B cell (primary cell): Measurements from ENCODE around the gene NT5C. TPM values are rescaled to one million over a fixed set of nuclear protein-coding genes. Genes with fewer than 3 reads are reported as not detected.
"Not testable (repeated sequence)": the region's sequence is repeated elsewhere in the genome, so short reads cannot be mapped to it uniquely, and the experiment has no call there.

Experiments
- ATAC-seq: fragments of 200-7000 bp; cut with Tn5 transposase; one replicate; pipeline ENCODE4 v1.10.0; 2021; ENCODE audit warnings: low read depth, mild to moderate bottlenecking, moderate number of reproducible peaks, moderate library complexity
- CTCF ChIA-PET: fragments of 350-600 bp; sonication (Branson Sonifier 250); formaldehyde crosslinking; loops from one replicate; lab custom pipeline; 2021; ENCODE audit warnings: antibody characterized with exemption, inconsistent platforms; lab: Charles Lee
- POLR2A ChIA-PET: fragments of 350-600 bp; sonication (Branson Sonifier 250); formaldehyde crosslinking; loops from one replicate; lab custom pipeline; 2021; ENCODE audit warnings: antibody characterized with exemption; lab: Charles Lee
- DNase-seq: peaks from one replicate; pipeline ENCODE4 v3.0.0; 2013
- H2AFZ ChIP-seq: 2 replicates; pipeline ENCODE4 v1.6.1; 2012; ENCODE audit warnings: mild to moderate bottlenecking, low read depth, low read length; ENCODE audit not compliant: insufficient read depth, poor library complexity, severe bottlenecking
- H3K27ac ChIP-seq, 2 donors: 1 replicate in 1 of 2; 2 replicates in 1 of 2; pipeline ENCODE4 v1.5.1; 2012 to 2013; ENCODE audit warnings: low read length in 2 of 2, mild to moderate bottlenecking in 2 of 2, moderate library complexity in 1 of 2
- H3K27me3 ChIP-seq, 4 experiments: fragments of 200-600 bp in 1 of 4; sonication (generic) in 1 of 4; replicated peaks in 1 of 4; 1 replicate in 2 of 4; 2 replicates in 2 of 4; pipeline versions ENCODE4 v1.6.1 to v1.7.0; 2013 to 2016; ENCODE audit warnings: low read length in 3 of 4, mild to moderate bottlenecking in 2 of 4, mixed read lengths in 1 of 4, moderate library complexity in 1 of 4; ENCODE audit not compliant: insufficient read depth in 4 of 4, control insufficient read depth in 3 of 4; ENCODE audit errors: control extremely low read depth in 1 of 4
- H3K36me3 ChIP-seq, 2 experiments: replicated peaks in 1 of 2; 1 replicate in 1 of 2; 2 replicates in 1 of 2; pipeline versions ENCODE4 v1.6.1 to v1.7.1; 2013; ENCODE audit warnings: low read length in 1 of 2; ENCODE audit not compliant: insufficient read depth in 2 of 2, control insufficient read depth in 1 of 2; ENCODE audit errors: control extremely low read depth in 1 of 2, extremely low read depth in 1 of 2
- H3K4me1 ChIP-seq, 2 donors: fragments of 200-600 bp in 1 of 2; sonication (generic) in 1 of 2; 1 replicate in 1 of 2; 2 replicates in 1 of 2; pipeline versions ENCODE4 v1.5.1 to v1.6.1; 2013 to 2017; ENCODE audit warnings: low read length in 2 of 2; ENCODE audit not compliant: control insufficient read depth in 2 of 2, insufficient read depth in 2 of 2
- H3K4me2 ChIP-seq: replicated peaks from 2 replicates; pipeline ENCODE3; 2012; ENCODE audit warnings: mild to moderate bottlenecking, low read depth, low read length; ENCODE audit not compliant: poor library complexity, severe bottlenecking
- H3K4me3 ChIP-seq, 5 experiments: fragments of 200-600 bp in 1 of 5; sonication (generic) in 1 of 5; 1 replicate in 3 of 5; 2 replicates in 2 of 5; pipeline versions ENCODE4 v1.5.1 to v1.7.0; 2011 to 2016; ENCODE audit warnings: low read length in 4 of 5, mild to moderate bottlenecking in 4 of 5, low read depth in 2 of 5, control low read depth in 1 of 5, moderate library complexity in 1 of 5; ENCODE audit not compliant: insufficient read depth in 1 of 5; ENCODE audit errors: control extremely low read depth in 1 of 5, extremely low read depth in 1 of 5
- H3K79me2 ChIP-seq: fragments of 200-600 bp; sonication (generic); one replicate; pipeline ENCODE4 v1.6.0; 2016; ENCODE audit warnings: low read length; ENCODE audit not compliant: control insufficient read depth, insufficient read depth
- H3K9ac ChIP-seq: fragments of 200-600 bp; sonication (generic); 2 replicates; pipeline ENCODE4 v1.6.1; 2017; ENCODE audit warnings: mild to moderate bottlenecking, low read length, moderate library complexity
- H3K9me3 ChIP-seq, 3 donors: one replicate each; pipeline versions ENCODE4 v1.6.1 to v1.7.1; 2013; ENCODE audit warnings: low read length in 2 of 3; ENCODE audit not compliant: control insufficient read depth in 2 of 3, insufficient read depth in 1 of 3; ENCODE audit errors: control extremely low read depth in 1 of 3
- H4K20me1 ChIP-seq: 2 replicates; pipeline ENCODE4 v1.6.0; 2012; ENCODE audit warnings: mild to moderate bottlenecking, low read length; ENCODE audit not compliant: insufficient read depth, control insufficient read depth, poor library complexity, severe bottlenecking
- H3K27ac Mint-ChIP-seq: one replicate; pipeline ENCODE4 v1.8.0; 2021; ENCODE audit warnings: mixed read lengths
- H3K27me3 Mint-ChIP-seq: one replicate; pipeline ENCODE4 v1.8.0; 2021; ENCODE audit warnings: mixed read lengths
- H3K4me1 Mint-ChIP-seq: one replicate; pipeline ENCODE4 v1.8.0; 2021; ENCODE audit warnings: mixed read lengths
- H3K4me3 Mint-ChIP-seq: one replicate; pipeline ENCODE4 v1.8.0; 2021; ENCODE audit warnings: mixed read lengths
- H3K9me3 Mint-ChIP-seq: one replicate; pipeline ENCODE4 v1.8.0; 2022; ENCODE audit warnings: mixed read lengths; ENCODE audit not compliant: insufficient read depth
- CTCF ChIP-seq: fragments of 200-600 bp; IDR thresholded peaks from one replicate; pipeline ENCODE4 v1.8.0; 2022; ENCODE audit warnings: antibody characterized with exemption, mild to moderate bottlenecking
- EZH2 ChIP-seq: IDR thresholded peaks from 2 replicates; pipeline ENCODE4 v1.6.1; 2012; ENCODE audit warnings: borderline replicate concordance, low read depth, mild to moderate bottlenecking, moderate library complexity, low read length; ENCODE audit not compliant: insufficient read depth, poor library complexity, severe bottlenecking
- WGBS: methylation state at CpG from one replicate; pipeline ENCODE4 v1.1.5; 2013; ENCODE audit warnings: missing lambda C conversion rate; ENCODE audit not compliant: insufficient coverage; 5-methylcytosine and 5-hydroxymethylcytosine counted together
- intact Hi-C: fragments of 100-400 bp; cut with micrococcal nuclease; formaldehyde crosslinking; loops from one replicate; pipeline ENCODE4 v1.10.0; 2022
- polyA plus RNA-seq: library from polyadenylated mRNA; depleted of rRNA; stranded (reverse); fragments of >200 nt; gene quantifications from 2 replicates; pipeline ENCODE4 v1.2.3, GENCODE V29; 2012
- total RNA-seq, 2 donors: library from RNA; stranded (reverse); fragments of 120-200 nt in 1 of 2; gene quantifications; 1 replicate in 1 of 2; 2 replicates in 1 of 2; pipeline versions ENCODE4 v1.2.3 to v1.2.4, GENCODE V29; 2013 to 2022

The NT5C gene
- total and polyA plus RNA-seq, 2 donors (not counting 1 experiment from before 2014, with no cell fraction given) = 98.9 to 184 TPM

- no peak overlapping the region for H3K4me2 ChIP-seq
- DNase-seq (no peak), ATAC-seq (no peak)
- no peak overlapping the region for H2AFZ ChIP-seq
- no peak overlapping the region for H3K27ac Mint-ChIP-seq
- peaks cover 8% of the 10 kb centered on the region for H3K4me1 Mint-ChIP-seq
- ChIA-PET CTCF (interaction anchor here (0.7 to 0.9 kb wide), 4 partner anchors 11 to 45 kb away, joined by 3 to 4 read pairs (median 4); no protein-coding TSS in a partner anchor), POLR2A (interaction anchor here (0.8 kb wide), 1 partner anchor 28 kb away, joined by 3 read pairs; the partner anchor contains the start of gene NT5C)
- TF ChIP-seq EZH2 (no peak), CTCF (no peak)
- no peak overlapping the region for H3K9ac ChIP-seq
- H3K9me3 ChIP-seq = no peaks in the 10 kb centered on the region
- H3K9me3 Mint-ChIP-seq = no peaks in the 10 kb centered on the region
- H3K4me3 Mint-ChIP-seq = no peak overlapping the region
- peaks cover 6 to 14% of the 10 kb centered on the region in 2 donors for H3K4me1 ChIP-seq
- no peaks in the 10 kb centered on the region for H3K27me3 ChIP-seq
- 80% methylated on average over 1 of the region's 4 CpGs for WGBS
- peaks cover 4% of the 10 kb centered on the region for H3K79me2 ChIP-seq
- H3K27me3 Mint-ChIP-seq = no peaks in the 10 kb centered on the region
- no peaks in the 10 kb centered on the region for H3K36me3 ChIP-seq
- no peak overlapping the region for H3K27ac ChIP-seq
- no peaks in the 10 kb centered on the region for H4K20me1 ChIP-seq
- no peak overlapping the region for H3K4me3 ChIP-seq
- intact Hi-C loops = no loop called here
These were observed 27.9 kb upstream of the NT5C start for GRCh38 chr17:75159196-75160031.

GRCh38 chr17:75158480-75158879, 26.9 kb upstream of the NT5C start:
- H3K27me3 ChIP-seq, H3K9me3 ChIP-seq, H4K20me1 ChIP-seq, ATAC-seq, H3K9me3 Mint-ChIP-seq, H3K4me3 ChIP-seq, DNase-seq, H3K9ac ChIP-seq, H3K4me3 Mint-ChIP-seq, H3K4me2 ChIP-seq, H2AFZ ChIP-seq, H3K27ac Mint-ChIP-seq, H3K27ac ChIP-seq, intact Hi-C loops, H3K36me3 ChIP-seq, H3K27me3 Mint-ChIP-seq: not testable (repeated sequence)
- Histone ChIP-seq H3K4me1 (peaks cover 6 to 18% of the 10 kb centered on the region in 2 donors), H3K79me2 (peaks cover 12% of the 10 kb centered on the region)
- peaks cover 11% of the 10 kb centered on the region for H3K4me1 Mint-ChIP-seq
- ChIA-PET CTCF (interaction anchor here (0.8 to 1.1 kb wide), 3 partner anchors 10 to 44 kb away, joined by 3 to 4 read pairs (median 3); no protein-coding TSS in a partner anchor), POLR2A (interaction anchor here (0.6 to 0.8 kb wide), 2 partner anchors 19 to 27 kb away, joined by 3 to 15 read pairs; partner anchors contain the start of gene NT5C)
- WGBS = 99% methylated on average over 6 of the region's 8 CpGs
